PFSK-1 (cell line): ENCODE results near the gene PCNX3.

ENCODE experiments used
- POLR2AphosphoS5 ChIP-seq: IDR thresholded peaks from 2 replicates; pipeline ENCODE4 v1.6.1; 2012; ENCODE audit warnings: low read depth, mild to moderate bottlenecking, control low read depth, low read length, moderate library complexity
- SIN3A ChIP-seq: IDR thresholded peaks from 2 replicates; pipeline ENCODE4 v1.6.1; 2012; ENCODE audit warnings: mild to moderate bottlenecking, low read length, moderate library complexity, borderline replicate concordance; ENCODE audit not compliant: insufficient read depth
- TAF1 ChIP-seq: IDR thresholded peaks from 2 replicates; pipeline ENCODE4 v1.6.1; 2012; ENCODE audit warnings: low read length, control low read depth, borderline replicate concordance; ENCODE audit not compliant: insufficient read depth

GRCh38 chr11:65609229-65609628, 6.3 kb upstream of the PCNX3 start:
- TF ChIP-seq SIN3A, result no peak
- no peak for TF ChIP-seq TAF1
- 0 out of 2 replicates have a peak, but pooled peaks have one; percentile 17 for TF ChIP-seq POLR2AphosphoS5
